Neural progenitor cell (in vitro differentiated cells): ENCODE results near the gene NKAIN2. TPM values are rescaled to one million over a fixed set of nuclear protein-coding genes. Genes with fewer than 3 reads are reported as not detected.

Source experiments
- DNase-seq: peaks from one replicate; pipeline ENCODE4 v3.0.0-alpha.2; 2016; ENCODE audit warnings: low spot score
- H2AFZ ChIP-seq: fragments of 200-600 bp; sonication (generic); replicated peaks from 2 replicates; pipeline ENCODE4 v1.6.1; 2016; ENCODE audit warnings: antibody characterized with exemption
- H3F3A ChIP-seq: fragments of 200-600 bp; sonication (generic); 2 replicates; pipeline ENCODE4 v1.6.1; 2016; ENCODE audit warnings: antibody characterized with exemption, low read depth
- H3K27ac ChIP-seq: fragments of 200-600 bp; sonication (generic); 2 replicates; pipeline ENCODE4 v1.5.1; 2016; ENCODE audit warnings: mild to moderate bottlenecking
- H3K27me3 ChIP-seq: fragments of 200-600 bp; sonication (generic); 2 replicates; pipeline ENCODE4 v1.6.1; 2016; ENCODE audit warnings: mild to moderate bottlenecking, moderate library complexity
- H3K36me3 ChIP-seq: fragments of 200-600 bp; sonication (generic); 2 replicates; pipeline ENCODE4 v1.5.1; 2016
- H3K4me1 ChIP-seq: fragments of 200-600 bp; sonication (generic); 2 replicates; pipeline ENCODE4 v1.6.1; 2016; ENCODE audit warnings: mixed run types
- H3K4me2 ChIP-seq: fragments of 200-600 bp; sonication (generic); 2 replicates; pipeline ENCODE4 v1.6.1; 2016
- H3K4me3 ChIP-seq: fragments of 200-600 bp; sonication (generic); 2 replicates; pipeline ENCODE4 v1.5.1; 2016
- H3K79me2 ChIP-seq: fragments of 200-600 bp; sonication (generic); 2 replicates; pipeline ENCODE4 v1.6.1; 2016; ENCODE audit warnings: low read depth
- H3K9ac ChIP-seq: fragments of 200-600 bp; sonication (generic); 2 replicates; pipeline ENCODE4 v1.6.1; 2016
- H3K9me3 ChIP-seq: fragments of 200-600 bp; sonication (generic); 2 replicates; pipeline ENCODE4 v1.5.1; 2016; ENCODE audit warnings: low read depth
- H4K20me1 ChIP-seq: fragments of 200-600 bp; sonication (generic); 2 replicates; pipeline ENCODE4 v1.6.1; 2016; ENCODE audit warnings: low read depth
- H3K27ac Mint-ChIP-seq: 3 replicates; pipeline ENCODE4 v1.8.0; 2021; ENCODE audit warnings: mixed read lengths
- H3K27me3 Mint-ChIP-seq: 2 replicates; pipeline ENCODE4 v1.8.0; 2022; ENCODE audit warnings: low read depth, mild to moderate bottlenecking, inconsistent platforms, moderate library complexity, mixed read lengths; ENCODE audit not compliant: insufficient read depth
- H3K36me3 Mint-ChIP-seq: 3 replicates; pipeline ENCODE4 v1.8.0; 2021; ENCODE audit warnings: mixed read lengths
- H3K4me1 Mint-ChIP-seq: 3 replicates; pipeline ENCODE4 v1.8.0; 2021; ENCODE audit warnings: mixed read lengths
- H3K4me3 Mint-ChIP-seq: 3 replicates; pipeline ENCODE4 v1.8.0; 2021; ENCODE audit warnings: mild to moderate bottlenecking, moderate library complexity, mixed read lengths
- H3K9me3 Mint-ChIP-seq: 3 replicates; pipeline ENCODE4 v1.8.0; 2020; ENCODE audit warnings: mixed read lengths
- EZH2 ChIP-seq: fragments of 200-600 bp; sonication (generic); IDR thresholded peaks from 2 replicates; pipeline ENCODE4 v1.6.1; 2017; ENCODE audit warnings: antibody characterized with exemption, mild to moderate bottlenecking, moderate library complexity
- EZH2phosphoT487 ChIP-seq: fragments of 200-600 bp; sonication (generic); IDR thresholded peaks from 2 replicates; pipeline ENCODE4 v1.6.1; 2017; ENCODE audit warnings: antibody characterized with exemption
- total RNA-seq: library from RNA; depleted of rRNA; stranded (reverse); fragments of >200 nt; gene quantifications from 2 replicates; pipeline ENCODE4 v1.2.3, GENCODE V29; 2015; ENCODE audit warnings: low replicate concordance
- TF ChIP-seq, protein P1 (sequence below): fragments of 200-600 bp; sonication (generic); IDR thresholded peaks from 2 replicates; pipeline ENCODE4 v1.5.1; 2017; ENCODE audit warnings: antibody characterized with exemption, mild to moderate bottlenecking

NKAIN2 gene
- total RNA-seq, 1 donor from 2014 or later, result 0.45 TPM

DNA sequence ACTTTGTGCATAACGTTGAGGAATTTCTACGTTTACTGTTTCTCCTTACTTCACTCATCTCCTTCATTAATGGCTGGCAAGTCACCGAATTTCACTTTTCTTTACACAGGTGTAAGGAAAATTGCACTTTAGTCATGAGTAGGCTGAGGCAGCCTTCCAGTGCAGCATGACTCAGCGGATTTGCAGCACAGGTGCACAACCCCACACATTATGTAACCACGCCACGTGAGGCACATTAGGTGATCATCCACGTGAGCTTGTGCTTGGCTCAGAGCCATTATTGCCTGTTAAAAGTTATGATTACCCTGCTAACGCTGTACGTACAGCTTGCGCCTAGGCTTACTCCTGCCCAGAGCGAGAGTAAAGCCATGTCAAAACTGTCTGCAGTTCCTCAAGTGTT, 158.8 kb downstream of the NKAIN2 start:
- no peak overlapping the region for H3K4me3 ChIP-seq
- no peaks in the 10 kb centered on the region for H3K79me2 ChIP-seq
- no peaks in the 10 kb centered on the region for H3K36me3 Mint-ChIP-seq
- H3K4me3 Mint-ChIP-seq, result no peak overlapping the region
- no peak overlapping the region for H3K4me2 ChIP-seq
- no peaks in the 10 kb centered on the region for H3K27me3 Mint-ChIP-seq
- H3K9me3 Mint-ChIP-seq, result no peaks in the 10 kb centered on the region
- no peak overlapping the region for H3K27ac Mint-ChIP-seq
- no peak overlapping the region for H3K9ac ChIP-seq
- no peaks in the 10 kb centered on the region for H3K9me3 ChIP-seq
- H3F3A ChIP-seq, result no peaks in the 10 kb centered on the region
- no peak for DNase-seq
- H3K27ac ChIP-seq, result no peak overlapping the region
- no peaks in the 10 kb centered on the region for H3K36me3 ChIP-seq
- no peak overlapping the region for H2AFZ ChIP-seq
- TF ChIP-seq EZH2phosphoT487, result no peak
- TF ChIP-seq, protein P1, sequence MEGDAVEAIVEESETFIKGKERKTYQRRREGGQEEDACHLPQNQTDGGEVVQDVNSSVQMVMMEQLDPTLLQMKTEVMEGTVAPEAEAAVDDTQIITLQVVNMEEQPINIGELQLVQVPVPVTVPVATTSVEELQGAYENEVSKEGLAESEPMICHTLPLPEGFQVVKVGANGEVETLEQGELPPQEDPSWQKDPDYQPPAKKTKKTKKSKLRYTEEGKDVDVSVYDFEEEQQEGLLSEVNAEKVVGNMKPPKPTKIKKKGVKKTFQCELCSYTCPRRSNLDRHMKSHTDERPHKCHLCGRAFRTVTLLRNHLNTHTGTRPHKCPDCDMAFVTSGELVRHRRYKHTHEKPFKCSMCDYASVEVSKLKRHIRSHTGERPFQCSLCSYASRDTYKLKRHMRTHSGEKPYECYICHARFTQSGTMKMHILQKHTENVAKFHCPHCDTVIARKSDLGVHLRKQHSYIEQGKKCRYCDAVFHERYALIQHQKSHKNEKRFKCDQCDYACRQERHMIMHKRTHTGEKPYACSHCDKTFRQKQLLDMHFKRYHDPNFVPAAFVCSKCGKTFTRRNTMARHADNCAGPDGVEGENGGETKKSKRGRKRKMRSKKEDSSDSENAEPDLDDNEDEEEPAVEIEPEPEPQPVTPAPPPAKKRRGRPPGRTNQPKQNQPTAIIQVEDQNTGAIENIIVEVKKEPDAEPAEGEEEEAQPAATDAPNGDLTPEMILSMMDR, result no peak
- no peak for TF ChIP-seq EZH2
- H3K4me1 Mint-ChIP-seq, result peaks cover 9% of the 10 kb centered on the region
- peaks cover 10% of the 10 kb centered on the region for H3K4me1 ChIP-seq
- no peaks in the 10 kb centered on the region for H3K27me3 ChIP-seq
- H4K20me1 ChIP-seq, result no peaks in the 10 kb centered on the region

DNA sequence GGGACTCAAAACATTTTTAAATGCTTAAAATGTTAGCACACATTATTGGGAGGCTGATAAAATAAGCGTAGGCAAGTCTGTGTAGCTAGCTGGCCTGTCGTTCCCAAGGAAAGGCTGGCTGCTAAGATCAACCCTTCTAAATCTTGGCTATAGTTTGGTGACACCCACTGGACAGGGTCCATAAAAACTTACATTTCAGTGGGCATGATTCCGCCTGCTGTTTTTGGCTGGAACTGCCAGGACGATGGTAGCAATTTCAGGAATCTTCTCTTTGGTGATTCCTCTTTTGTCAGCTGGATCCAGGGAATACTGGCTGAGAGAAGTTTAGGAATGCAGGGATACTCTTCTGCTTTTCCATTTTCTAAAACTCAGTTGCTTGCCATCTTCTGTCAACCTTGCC, 162.2 kb downstream of the NKAIN2 start:
- Histone ChIP-seq H2AFZ (peak overlapping the region; percentile 0), H3K27ac (no peak overlapping the region), H3K4me3 (no peak overlapping the region), H3K4me2 (no peak overlapping the region), H3F3A (no peaks in the 10 kb centered on the region), H3K36me3 (no peaks in the 10 kb centered on the region), H3K4me1 (peaks cover 10% of the 10 kb centered on the region), H3K27me3 (no peaks in the 10 kb centered on the region), H3K9me3 (no peaks in the 10 kb centered on the region), H3K79me2 (no peaks in the 10 kb centered on the region), H3K9ac (no peak overlapping the region), H4K20me1 (no peaks in the 10 kb centered on the region)
- no peak overlapping the region for H3K4me3 Mint-ChIP-seq
- no peaks in the 10 kb centered on the region for H3K9me3 Mint-ChIP-seq
- peak; percentile 81 for DNase-seq
- no peaks in the 10 kb centered on the region for H3K27me3 Mint-ChIP-seq
- TF ChIP-seq EZH2, result no peak
- TF ChIP-seq, protein P1, result peak; percentile 66
- H3K27ac Mint-ChIP-seq, result no peak overlapping the region
- peaks cover 13% of the 10 kb centered on the region for H3K4me1 Mint-ChIP-seq
- no peaks in the 10 kb centered on the region for H3K36me3 Mint-ChIP-seq

DNA sequence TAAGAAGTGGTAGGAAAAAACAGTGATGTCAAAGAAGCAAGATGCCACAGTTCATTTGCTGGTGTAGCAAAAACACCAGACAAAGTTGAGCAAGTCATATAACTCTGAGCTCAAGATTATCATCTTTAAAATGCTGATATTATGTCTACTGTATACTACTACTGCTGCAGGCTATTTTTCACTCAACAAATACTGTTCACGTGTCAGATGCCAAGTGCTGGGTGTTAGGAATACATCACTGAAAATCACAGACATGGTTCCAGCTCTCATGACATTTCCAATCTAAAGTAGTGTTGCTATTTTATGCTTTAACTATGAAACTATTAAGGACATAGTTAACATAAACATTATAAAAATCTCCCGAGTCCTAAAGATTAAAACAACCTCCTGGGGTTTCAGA, 163.0 kb downstream of the NKAIN2 start:
- Histone ChIP-seq H3K27ac (no peak overlapping the region), H2AFZ (peak overlapping the region; percentile 0), H4K20me1 (no peaks in the 10 kb centered on the region), H3K9ac (no peak overlapping the region), H3K4me2 (no peak overlapping the region), H3K79me2 (no peaks in the 10 kb centered on the region), H3F3A (no peaks in the 10 kb centered on the region), H3K36me3 (no peaks in the 10 kb centered on the region), H3K27me3 (no peaks in the 10 kb centered on the region), H3K4me1 (peaks cover 10% of the 10 kb centered on the region), H3K9me3 (no peaks in the 10 kb centered on the region), H3K4me3 (no peak overlapping the region)
- Mint-ChIP-seq H3K4me1 (peaks cover 13% of the 10 kb centered on the region), H3K9me3 (no peaks in the 10 kb centered on the region), H3K4me3 (no peak overlapping the region), H3K36me3 (no peaks in the 10 kb centered on the region), H3K27ac (no peak overlapping the region), H3K27me3 (no peaks in the 10 kb centered on the region)
- TF ChIP-seq EZH2, result no peak
- TF ChIP-seq, protein P1, result no peak
- no peak for DNase-seq

DNA sequence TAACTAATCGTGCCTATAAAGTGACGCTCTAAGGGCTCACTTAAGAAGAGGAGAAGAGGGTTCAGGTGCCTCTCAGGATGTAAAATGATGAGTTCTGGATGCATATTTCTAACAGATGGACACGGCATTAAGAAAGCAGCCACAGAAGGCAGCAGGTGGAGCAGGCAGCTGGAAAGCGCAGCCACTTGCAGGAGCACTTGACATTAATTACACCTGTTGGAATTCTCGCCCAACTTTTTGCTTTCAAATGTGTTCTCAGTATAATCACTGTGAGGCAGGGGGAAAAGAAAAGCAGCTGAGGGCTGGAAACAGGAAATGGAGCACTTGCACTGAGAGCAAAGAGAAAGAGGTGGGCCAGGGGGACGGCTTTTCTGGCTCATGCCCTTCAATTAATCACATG, 164.2 kb downstream of the NKAIN2 start:
- H3K4me3 Mint-ChIP-seq, result no peak overlapping the region
- H3K27me3 Mint-ChIP-seq, result no peaks in the 10 kb centered on the region
- Histone ChIP-seq H4K20me1 (no peaks in the 10 kb centered on the region), H3K79me2 (no peaks in the 10 kb centered on the region), H3K27me3 (no peaks in the 10 kb centered on the region), H3F3A (no peaks in the 10 kb centered on the region), H3K4me2 (no peak overlapping the region), H3K4me1 (peaks cover 10% of the 10 kb centered on the region), H3K27ac (no peak overlapping the region), H3K9ac (no peak overlapping the region), H2AFZ (no peak overlapping the region), H3K36me3 (no peaks in the 10 kb centered on the region), H3K4me3 (no peak overlapping the region), H3K9me3 (no peaks in the 10 kb centered on the region)
- no peaks in the 10 kb centered on the region for H3K36me3 Mint-ChIP-seq
- H3K27ac Mint-ChIP-seq, result no peak overlapping the region
- peaks cover 13% of the 10 kb centered on the region for H3K4me1 Mint-ChIP-seq
- TF ChIP-seq EZH2phosphoT487 (no peak), EZH2 (no peak)
- TF ChIP-seq, protein P1, result no peak
- no peaks in the 10 kb centered on the region for H3K9me3 Mint-ChIP-seq
- no peak for DNase-seq
